NCI-H345 treated with DMSO at 0.1 percent for 48 hours (cell line): ENCODE data around the gene GBP4.
"Not testable (repeated sequence)": the region's sequence is repeated elsewhere in the genome, so short reads cannot be mapped to it uniquely, and the experiment has no call there.

ENCODE experiments used
- DNase-seq: peaks from one replicate; lab custom pipeline; 2025; ENCODE audit not compliant: unreplicated experiment; lab: John Stamatoyannopoulos, UW

GBP4 gene, protein sequence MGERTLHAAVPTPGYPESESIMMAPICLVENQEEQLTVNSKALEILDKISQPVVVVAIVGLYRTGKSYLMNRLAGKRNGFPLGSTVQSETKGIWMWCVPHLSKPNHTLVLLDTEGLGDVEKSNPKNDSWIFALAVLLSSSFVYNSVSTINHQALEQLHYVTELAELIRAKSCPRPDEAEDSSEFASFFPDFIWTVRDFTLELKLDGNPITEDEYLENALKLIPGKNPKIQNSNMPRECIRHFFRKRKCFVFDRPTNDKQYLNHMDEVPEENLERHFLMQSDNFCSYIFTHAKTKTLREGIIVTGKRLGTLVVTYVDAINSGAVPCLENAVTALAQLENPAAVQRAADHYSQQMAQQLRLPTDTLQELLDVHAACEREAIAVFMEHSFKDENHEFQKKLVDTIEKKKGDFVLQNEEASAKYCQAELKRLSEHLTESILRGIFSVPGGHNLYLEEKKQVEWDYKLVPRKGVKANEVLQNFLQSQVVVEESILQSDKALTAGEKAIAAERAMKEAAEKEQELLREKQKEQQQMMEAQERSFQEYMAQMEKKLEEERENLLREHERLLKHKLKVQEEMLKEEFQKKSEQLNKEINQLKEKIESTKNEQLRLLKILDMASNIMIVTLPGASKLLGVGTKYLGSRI

DNA sequence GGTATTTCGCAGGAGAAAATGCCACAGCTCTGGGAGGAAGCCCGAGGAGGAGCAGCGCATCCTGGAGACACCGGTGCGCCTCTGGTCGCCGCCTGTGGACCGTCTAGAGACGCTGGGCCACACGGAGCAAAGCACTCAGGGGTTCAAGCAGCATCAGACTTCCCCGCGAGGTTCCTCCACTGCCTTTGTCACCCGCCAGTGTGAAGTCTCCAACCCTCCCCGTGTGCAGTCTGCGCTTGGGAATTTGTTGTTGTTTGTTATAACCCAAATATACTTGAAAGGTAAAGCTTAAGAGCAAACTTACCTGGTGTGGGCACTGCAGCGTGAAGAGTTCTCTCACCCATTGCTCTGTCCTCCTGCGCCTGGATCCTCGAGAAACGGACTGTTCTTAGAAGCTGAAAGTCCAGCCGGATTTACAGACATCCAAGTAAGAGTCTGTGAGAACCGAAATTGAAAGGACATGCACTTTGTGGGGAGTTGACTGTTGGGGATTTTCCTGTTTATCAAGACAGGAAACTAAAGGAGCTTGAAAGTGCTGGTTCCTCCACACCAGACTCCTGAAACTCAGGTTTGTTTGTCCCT, at the start of gene GBP4:
GBP4 (minus strand) TSS at position 452 of the 582 bp plus-strand sequence; CDS start at position 344, 108 bp downstream.
- DNase-seq = no peak

DNA sequence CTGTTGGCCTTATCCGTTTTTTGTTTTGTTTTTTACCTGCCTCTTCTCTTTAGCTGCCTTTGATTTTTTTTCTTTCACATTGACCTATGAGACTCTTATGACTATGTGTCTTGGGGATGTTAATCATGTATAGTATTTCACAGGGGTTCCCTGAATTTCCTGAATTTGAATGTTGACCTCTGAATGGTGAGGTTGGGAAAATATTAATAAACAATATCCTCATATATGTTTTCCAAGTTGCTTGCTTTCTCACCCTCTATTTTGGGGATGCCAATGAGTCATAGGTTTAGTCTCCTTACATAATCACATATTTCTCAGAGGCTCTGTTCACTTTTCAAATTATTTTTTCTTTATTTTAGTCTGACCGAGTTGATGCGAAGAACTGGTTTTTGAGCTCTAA, 44.3 kb upstream of the GBP4 start:
- no peak for DNase-seq

DNA sequence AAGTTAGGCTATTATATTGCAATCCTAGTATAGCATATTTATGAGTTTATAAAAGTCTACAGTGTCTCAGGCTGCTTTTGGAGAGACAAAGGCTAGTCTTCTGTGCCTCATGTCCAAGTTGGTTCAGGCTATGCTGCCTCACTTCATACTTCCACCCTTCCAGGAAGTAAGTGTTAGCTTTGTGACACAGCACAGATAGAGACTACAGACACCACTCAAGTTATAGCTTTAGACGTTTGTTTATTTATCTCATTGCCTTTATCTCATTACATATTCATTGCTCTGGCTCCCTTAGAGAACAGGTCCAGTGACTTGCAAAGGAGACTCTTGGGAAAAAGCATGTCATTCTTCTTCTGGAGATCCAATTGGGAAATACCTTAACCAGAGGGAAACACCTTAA, 22.6 kb upstream of the GBP4 start:
- no peak for DNase-seq

DNA sequence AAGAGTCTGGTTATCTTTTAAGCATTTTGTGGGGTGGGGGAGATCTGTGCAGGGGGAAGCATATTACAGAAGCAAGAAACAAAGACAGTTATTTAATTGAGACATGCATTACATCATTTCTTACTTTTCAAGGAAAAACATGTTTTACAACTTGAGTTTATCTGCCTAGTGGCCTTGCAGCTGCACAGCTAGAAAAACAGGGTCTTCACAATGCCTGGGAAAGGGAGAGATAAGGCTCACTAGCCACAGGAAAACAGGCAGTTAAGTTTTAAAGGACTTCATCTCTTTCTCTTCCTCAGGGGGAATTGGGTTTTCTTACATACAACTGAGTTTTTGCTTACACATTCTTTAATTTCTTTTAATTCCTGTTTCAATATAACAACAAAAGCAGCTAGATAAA, 21.1 kb upstream of the GBP4 start:
- not testable (repeated sequence) for DNase-seq

DNA sequence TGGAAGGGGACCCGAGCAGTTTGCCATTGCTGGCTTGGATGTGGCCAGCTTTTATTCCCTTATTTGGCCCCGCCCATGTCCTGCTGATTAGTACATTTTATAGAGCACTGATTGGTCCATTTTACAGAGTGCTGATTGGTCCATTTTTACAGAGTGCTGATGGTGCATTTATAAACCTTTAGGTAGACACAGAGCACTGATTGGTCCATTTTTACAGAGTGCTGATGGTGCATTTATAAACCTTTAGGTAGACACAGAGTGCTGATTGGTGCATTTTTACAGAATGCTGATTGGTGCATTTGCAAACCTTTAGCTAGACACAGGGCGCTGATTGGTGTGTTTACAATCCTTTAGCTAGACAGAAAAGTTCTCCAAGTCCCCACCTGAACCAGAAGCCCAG, 20.2 kb upstream of the GBP4 start:
- not testable (repeated sequence) for DNase-seq

DNA sequence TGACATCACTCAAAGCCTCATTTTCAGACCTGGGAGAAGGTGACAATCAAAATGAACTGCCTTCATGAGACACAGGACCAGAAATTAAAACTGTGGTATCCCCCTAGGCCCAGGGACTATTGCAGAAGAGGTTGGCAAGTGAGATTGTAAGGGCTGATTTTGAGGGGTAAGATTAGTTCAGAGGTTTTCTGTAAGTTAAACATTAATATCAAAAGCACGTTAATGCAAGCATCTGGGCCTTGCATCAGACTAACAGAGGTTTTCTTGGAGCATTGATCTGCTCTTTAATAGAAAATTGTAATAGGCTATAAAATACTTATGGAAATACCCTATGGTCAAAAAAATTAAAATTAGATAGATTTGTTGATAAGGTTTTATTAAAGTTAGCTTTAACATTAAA, 14.6 kb upstream of the GBP4 start:
- DNase-seq = no peak

DNA sequence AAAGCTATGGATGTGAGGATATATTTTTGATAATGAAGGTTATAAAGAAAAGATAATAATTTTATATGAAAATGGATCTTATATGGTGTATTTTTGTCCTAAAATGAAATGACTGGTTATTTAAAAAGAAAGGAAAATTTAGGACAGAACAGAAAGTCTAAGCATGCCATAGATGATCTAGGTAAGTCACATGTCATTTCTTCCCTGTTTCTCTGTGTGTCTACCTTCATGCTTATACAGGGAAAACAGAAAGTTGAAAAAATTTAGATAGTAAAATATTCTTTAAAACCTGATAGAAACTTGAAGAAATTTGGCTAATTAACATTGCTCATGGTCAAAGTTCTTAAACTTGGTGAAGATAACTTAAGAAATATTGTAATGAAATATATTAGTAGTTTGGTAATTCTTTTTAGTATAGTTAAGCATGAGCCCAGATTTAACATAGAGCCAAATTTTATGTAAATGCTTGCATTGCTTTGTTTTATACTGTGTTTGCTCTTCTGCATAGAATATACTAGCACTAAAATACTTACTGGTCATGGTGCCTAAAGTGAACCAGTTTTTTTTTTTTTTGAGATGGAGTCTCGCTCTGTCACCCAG, 12.4 kb upstream of the GBP4 start:
- no peak for DNase-seq

DNA sequence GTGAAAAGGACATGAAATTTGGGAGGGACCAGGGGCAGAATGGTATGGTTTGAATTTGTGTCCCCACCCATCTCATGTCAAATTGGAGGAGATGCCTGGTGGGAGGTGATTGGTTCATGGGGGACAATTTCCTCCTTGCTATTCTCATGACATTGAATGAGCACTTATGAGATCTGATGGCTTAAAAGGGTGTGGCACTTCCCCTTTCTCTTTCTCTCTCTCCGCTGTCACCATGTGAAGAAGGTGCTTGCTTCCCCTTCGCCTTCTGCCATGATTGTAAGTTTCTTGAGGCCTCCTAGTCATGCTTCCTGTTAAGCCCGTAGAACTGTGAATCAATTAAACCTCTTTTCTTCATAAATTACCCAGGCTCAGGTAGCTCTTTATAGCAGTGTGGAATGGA, 7.6 kb upstream of the GBP4 start:
- DNase-seq = no peak

DNA sequence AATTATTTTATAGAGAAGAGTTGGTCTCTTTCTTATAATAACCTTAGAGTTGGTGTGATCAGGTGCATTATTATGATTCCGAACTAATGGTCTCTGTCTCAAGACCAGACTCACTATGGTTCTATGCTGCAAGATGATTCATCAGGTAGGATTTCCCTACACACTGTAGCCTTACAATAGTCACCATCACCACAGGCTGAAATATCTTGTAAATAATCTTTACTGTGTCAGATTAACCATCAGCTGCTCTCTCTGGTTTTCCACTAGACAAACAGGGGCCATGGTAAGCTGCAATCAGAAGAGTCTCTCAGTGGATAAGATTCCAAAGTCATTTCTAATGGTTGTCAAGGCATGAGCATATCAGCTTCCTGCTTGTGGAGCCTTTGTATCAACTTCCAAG, 4.4 kb upstream of the GBP4 start:
- DNase-seq = no peak

DNA sequence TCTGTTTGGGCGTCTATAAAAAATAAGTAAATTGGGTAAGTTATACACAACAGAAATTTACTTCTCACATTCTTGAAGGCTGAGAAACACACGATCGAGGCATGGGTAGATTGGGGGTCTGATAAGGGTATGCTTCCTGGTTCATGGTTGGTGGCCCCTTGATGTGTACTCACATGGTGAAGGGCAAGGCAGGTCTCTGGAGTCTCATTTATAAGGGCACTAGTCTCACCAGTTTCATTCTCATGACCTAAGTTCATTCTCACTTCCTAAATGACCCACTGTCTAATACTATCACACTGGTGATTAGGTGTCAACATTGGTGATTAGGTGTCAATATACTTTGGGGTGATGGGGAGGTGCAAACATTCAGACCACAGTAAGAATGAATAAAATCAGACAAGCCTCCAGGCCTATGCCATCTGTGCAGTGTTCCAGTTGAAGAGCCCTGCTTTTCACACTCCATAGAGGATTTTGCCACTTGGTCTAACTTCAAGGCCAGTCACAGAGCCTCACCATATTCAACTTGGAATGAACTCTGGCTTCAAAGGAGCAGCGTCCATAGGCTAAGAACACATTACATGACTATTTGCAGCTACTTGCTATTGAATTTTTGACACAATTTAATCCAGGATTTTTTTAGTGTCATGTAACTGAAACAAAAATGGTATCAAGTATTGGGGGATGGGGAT, 2.5 kb upstream of the GBP4 start:
- no peak for DNase-seq

DNA sequence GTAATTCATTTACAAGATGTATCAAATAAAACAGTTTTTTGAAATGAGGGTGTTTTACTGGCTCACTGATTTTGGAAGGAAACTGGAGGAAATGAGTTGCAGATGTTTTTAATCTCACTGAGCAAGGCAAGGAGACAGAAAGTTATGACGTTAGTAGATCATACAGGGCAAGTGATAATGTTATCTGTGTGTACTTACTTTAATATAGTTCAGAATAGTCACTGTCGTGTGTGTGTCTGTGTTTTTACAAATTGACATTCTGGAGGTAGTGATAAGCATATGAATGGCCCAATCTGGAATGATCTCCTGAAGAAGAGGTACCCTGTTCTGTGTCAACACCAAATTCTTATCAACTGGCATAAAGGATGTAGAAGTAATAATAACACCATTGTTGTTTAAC, 1.9 kb upstream of the GBP4 start:
- no peak for DNase-seq

DNA sequence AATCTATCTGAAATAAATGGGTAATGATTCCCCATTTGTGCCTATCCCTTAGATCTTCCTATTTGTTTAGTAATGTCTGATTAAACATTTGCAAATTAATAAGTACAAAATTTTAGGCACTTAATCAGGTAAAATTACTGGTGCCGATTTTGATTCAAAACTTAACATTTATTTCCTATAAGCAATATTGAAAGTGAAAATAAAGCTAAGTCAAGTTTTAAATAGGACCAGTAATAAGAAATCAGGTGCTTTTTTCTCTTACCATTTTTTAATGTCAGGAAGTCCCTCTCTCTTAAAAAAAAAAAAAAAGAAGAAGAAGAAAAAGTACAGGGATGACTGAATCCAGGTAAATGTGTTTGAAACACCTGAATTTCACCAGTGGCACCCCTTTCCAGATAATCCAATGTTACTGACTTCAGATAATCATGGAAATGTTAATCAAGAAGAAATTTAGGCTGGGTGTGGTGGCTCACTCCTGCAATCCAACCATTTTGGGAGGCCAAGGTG, 836 bp upstream of the GBP4 start:
- no peak for DNase-seq

DNA sequence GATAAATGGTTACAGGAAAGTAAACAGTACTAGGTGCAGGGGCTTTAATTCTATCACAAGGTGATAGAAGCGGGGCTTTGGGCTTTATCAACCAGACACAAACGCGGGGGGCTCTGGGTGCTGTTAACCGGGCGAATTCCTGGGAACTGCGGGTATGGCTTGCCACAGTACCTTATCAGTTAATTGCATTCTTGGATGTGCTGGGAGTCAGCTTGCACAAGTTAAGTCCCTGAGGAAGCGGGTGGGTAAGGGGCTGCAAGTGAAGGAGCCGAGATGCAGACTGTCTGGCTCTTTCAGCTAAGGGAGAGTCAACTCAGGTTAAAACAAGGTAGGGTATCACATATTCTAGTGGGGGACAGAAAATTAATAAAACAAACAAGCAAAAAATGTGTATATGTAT, 661 bp downstream of the GBP4 start:
- no peak for DNase-seq

DNA sequence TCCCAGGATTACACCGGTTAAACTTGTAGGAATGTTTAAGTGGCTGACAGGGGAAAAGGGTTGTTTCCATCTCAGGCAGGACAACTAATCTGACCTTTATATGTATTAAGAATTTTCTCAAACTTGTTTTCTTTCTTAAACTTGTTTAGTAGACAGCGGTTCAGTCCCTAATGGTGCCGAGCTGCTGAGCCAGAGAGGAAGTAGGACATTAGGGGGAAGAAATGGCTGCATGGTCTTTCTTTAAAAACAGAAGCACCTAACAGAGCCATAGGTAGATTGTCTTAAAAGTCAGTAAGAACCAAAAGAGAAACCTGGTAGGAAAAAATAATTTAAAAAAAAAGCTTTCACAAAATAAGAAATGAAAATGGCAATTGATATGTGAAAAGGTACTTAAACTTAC, 3.3 kb downstream of the GBP4 start:
- no peak for DNase-seq

DNA sequence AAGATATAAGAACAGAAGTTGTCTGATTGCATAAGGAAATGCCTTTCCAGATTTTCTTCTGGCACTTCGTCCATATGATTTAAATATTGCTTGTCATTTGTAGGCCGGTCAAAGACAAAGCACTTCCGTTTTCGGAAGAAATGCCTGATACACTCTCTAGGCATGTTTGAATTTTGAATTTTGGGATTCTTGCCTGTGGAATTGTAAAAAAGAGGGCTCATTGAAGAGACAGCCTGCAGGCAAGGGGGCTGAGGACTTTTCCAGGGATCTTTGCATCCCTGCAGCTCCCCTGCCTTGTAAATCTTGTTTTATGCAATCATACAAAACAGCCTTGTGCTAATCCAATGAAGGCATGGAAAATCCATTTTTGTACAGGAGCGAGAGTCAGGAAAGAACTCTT, 7.4 kb downstream of the GBP4 start:
- no peak for DNase-seq

DNA sequence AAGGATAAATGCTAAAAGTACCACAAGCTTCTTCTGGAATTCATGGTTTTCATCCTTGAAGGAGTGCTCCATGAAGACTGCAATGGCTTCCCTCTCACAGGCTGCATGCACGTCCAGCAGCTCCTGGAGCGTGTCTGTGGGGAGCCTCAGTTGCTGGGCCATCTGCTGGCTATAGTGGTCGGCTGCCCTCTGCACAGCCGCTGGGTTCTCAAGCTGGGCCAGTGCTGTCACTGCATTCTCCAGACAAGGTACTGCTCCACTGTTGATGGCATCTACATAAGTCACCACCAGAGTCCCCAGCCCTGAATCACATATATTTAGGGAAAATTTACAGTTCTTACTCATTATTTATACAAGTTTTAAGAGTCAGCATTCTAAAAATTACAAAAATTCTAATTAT, 8.7 kb downstream of the GBP4 start:
- DNase-seq = no peak

DNA sequence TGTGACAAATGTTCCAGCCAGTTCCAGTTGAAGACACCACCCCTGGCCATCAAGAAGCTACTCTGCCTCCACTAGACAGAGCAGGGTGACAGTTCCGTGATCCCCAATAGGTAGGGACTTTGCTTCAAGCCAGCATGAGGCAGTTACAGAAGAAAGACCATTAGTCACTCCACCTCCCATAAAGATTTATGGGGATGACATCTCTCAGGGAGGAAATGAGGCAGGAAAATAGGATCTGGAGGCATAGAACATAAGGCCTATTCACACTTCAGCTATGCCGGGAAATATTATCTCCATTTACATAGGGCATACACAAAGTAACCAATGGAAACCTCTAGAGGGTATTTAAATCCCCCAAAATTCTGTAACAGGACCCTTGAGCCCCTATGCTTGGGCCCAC, 19.4 kb downstream of the GBP4 start:
- DNase-seq = no peak

DNA sequence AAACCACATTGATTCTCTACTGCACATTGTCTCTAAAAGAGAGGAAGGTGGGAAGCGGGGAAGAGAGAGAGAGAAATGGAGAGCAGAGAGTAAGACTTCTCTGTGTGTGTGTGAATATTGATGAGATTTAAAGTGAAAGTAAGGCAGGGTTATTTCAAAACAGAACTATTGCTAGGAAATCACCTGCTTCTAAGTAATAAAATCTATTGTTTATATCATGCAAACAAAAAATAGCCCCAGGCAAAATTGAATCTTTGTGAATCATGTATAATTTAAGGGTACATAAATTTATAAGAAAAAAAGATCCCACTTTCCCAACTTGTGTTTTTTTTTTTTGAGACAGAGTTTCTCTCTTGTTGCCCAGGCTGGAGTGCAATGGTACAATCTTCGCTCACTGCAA, 21.8 kb downstream of the GBP4 start:
- DNase-seq = no peak

DNA sequence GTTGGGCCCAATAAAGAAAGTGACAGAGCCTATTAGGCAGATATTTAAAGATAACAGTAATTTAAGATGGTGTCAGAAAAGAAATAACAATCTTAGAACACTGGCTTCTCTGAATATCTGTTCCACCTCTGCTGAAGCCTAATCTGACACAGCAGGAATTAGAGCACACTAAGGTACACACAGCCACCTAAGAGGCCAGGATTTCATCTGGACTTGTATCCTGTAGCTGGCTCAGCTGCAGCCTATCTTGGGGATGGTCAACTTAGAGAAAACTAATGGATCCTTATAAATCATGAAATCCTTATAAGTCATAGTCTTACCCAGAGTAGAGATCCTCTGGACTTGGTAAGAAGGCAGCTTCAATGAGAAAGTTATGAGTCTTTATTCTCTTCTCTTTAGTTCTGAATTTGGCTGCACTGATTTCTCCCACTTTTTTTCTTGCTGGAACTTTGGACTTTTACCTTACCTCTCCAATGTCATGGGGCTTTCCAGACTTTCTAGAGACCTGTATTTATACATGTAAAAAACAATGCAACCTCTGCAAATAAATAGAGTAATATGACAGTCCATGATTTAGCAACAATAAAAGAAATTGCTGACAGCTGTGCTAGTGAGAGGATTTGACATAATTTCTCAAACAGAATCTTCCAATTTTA, 23.0 kb downstream of the GBP4 start, which contains the start of gene GBP7:
GBP7 (minus strand) TSS at position 403 of the 656 bp plus-strand sequence. CDS start 4,068 bp downstream, outside the sequence.
- DNase-seq = no peak

DNA sequence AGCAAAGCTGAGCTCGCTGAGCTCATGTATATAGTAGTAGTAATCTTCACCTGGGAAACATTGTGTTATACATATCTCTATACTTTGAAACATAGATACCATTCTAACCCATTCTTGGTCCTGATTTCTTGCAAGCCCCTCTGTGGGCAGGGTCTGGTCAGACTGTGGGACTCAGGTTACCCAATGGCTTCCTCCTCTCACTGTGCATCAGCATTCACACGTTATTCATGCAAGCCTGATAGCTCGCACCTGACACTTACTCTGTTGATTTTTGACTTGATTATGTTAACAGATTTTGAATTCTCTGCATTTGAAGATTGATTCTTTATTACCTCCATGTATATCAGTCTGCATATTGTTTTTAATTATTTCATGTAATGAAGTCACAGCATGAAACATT, 24.3 kb downstream of the GBP4 start:
- DNase-seq = no peak
